IPS DF 4.7 (cell line): ENCODE results near the gene ARFRP1.

Source experiments
- DNase-seq: peaks from one replicate; pipeline ENCODE4 v3.0.0-alpha.2; 2013; ENCODE audit warnings: low spot score; ENCODE audit errors: extremely low read depth

The ARFRP1 gene, protein sequence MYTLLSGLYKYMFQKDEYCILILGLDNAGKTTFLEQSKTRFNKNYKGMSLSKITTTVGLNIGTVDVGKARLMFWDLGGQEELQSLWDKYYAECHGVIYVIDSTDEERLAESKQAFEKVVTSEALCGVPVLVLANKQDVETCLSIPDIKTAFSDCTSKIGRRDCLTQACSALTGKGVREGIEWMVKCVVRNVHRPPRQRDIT

DNA sequence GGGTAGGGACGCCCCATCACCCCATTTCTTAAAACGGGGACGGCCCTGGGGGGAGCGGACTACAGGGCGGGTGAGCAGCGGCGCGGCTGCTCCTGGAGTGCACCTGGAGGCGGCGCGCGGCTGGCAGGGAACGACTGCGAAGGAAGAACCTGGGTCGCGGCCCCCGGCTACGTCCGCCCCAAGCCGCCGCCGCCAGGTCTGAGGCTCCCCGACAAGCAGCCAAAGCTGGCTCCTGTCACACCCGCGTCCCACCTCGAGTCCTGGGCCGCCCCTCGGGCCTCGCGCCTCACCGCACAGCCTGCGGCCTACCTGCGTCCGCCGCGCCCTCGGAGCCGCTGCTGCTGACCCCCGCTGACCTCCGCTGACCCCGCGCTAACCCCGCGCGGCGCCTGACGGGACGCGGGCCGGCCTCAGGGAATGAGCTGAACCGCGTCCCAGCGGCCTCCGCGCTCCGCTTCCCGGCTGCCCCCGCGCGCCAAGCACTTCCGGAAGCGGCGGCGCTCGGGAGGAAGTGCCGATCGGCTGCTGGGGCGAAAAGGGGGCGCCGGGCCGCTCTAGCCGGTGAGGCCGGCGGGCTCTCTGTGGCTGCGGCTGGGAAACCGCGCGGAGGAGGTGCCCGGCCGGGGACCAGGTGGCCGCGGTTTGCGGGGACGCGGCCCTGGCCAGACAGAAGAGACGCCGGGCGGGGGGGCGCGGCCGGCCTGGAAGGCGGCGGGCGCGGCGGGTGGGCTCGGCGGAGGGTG is at the start of gene ARFRP1, which contains the start of gene ZGPAT:
Gene ARFRP1 (minus strand): TSS at position 419 of the 743 bp plus-strand sequence. CDS start 885 bp downstream, outside the sequence.
Gene ZGPAT (plus strand): TSS at position 482 of the 743 bp plus-strand sequence. CDS start 542 bp downstream, outside the sequence.
- DNase-seq, result peak; percentile 22

DNA sequence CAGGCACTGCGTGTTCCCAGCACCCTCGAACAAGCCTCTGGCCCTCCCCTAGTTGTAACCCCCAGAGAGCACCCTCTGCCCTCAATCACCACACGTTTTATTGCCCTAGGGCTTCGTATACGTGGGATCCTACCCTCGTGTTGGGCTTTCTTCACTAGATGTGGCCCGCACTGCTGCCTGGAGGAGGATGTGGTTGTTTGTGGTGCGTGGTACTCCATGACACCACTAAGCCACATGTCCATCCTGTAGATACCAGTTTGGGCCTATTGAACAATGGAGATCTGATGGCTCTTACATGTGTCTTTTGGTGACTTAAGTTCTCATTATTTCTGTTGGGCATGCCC is 48.8 kb upstream of the ARFRP1 start:
- DNase-seq, result no peak

DNA sequence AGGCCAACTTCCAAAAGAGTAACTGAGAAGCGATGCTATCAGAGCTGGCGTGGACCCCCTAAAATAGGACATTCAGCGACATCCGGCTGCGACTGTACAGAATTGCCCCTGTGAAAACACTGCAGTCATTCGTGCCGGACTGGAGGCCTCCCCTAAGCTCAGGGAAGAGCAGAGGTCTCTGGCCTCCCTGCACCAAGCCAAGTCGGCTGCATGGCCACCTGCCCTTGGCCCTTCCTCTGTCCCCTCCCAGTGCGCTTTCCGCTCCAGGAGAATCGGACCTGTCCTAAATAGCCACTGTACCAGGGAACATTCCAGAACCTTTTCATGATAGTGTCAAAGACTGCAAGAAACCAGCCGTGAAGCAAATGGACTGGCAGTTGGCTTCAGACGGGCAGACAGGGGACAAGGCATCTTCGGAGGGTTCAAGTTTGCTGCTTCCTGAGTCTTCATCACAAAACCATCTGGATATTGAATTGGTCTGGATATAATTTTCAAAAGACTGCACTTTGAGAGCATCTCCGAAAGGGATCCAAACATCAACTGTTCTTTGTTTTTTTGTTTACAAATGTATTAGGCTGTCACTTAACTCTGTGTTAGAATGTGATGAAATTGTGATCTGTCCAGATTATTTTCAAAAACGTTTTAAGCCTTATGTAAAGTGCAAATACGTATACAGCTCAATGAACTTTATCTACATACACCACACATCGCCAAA is 48.3 kb upstream of the ARFRP1 start:
- no peak for DNase-seq

DNA sequence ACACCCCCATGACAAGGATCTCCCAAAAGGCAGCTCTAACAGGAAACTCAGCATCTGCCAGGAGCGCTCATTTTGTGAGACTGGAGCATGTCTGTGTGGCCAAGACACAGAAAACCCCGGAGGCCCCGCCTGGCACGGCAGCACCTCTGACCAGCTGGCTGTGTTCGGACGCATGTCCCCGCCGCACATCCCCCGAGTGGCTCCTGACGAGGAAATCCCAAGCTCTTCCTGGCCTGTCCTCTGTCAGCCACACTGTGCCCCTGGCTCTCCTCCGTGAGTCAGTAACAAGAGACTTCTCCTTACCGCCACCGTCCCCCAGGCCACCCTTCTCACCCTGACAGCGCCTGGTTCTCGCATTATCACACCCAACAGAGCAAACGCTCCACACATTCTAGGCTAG is 46.2 kb upstream of the ARFRP1 start:
- DNase-seq, result no peak

DNA sequence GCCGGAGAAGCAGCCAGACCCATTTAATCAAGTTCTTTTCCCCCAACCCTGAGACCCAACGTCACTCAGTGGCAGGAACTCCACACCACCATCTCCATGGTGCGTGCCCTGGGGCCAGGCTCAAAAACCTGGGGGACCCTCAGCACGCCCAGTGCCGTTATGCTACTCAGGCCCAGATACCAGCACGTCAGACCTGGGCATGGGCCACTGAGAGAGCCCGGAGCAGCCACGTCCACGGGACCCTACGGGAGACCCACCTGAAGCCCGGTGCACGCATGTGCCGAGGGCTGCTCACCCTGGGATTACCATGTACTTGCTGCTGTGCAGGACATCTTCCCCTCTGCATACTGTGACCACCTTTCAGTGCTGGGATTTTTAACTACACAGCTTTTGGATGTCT is 45.6 kb upstream of the ARFRP1 start:
- no peak for DNase-seq

DNA sequence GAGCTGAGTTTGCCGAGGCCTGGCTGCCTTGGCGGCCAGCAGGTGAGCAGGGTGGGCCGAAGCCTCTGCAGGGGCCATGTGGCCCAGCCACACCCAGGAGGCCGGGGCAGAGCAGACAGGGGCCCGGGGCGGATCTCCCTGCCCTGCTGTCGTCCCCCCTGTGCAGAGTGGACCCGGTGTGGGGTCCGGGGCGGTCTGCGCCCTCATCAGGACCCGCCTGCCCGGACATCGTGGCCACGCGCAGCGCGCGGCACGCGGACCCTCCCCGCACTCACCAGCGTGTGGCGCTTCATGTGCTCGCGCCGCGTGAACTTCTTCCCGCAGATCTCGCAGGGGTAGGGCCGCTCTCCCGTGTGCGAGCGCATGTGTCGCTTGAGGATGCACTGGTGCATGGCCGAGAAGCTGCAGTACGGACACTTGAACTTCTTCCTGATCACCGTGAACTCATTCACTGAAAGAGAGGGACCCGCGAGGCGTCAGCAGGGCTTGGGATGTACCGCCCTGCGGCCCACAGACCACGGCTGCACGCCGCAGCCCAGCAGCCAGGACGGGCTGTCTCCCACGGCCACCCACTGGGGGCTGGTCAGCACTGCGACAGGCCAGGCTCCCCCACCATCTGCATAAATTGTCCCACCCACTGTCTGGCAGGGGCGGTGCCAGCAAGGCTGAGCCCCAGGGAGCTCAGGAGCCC is 44.8 kb upstream of the ARFRP1 start:
- no peak for DNase-seq

DNA sequence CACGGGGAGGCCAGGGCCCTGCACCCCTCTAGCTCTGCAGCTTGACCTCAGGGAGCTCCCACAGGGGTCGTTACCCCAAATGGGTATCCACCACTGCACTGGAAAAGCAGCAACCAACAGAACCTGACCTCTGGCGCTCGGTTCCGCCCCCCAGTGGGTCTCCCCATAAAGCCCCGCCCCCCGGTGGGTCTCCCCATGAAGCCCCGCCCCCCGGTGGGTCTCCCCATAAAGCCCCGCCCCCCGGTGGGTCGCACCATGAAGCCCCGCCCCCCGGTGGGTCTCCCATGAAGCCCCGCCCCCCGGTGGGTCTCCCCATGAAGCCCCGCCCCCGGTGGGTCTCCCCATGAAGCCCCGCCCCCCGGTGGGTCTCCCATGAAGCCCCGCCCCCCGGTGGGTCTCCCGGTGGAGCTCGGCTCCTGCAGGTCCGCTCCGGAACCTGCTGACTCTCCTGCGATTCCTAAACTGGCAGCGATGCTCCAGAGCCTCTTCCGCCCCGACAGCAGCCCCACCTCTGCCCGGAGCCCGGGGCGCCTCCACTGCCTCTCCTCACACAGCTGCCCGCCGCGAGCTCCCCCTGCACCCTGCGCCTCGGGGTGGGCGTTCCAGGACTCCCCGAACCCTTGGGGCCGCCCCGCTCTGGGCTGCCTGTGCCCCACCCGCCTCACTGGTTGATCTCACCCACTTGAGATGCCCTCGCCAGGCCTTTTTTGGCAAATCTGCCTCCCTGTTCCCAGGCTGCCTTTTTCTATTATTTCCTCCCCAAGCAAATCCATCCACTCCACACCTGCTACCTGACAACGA is 43.9 kb upstream of the ARFRP1 start:
- no peak for DNase-seq

DNA sequence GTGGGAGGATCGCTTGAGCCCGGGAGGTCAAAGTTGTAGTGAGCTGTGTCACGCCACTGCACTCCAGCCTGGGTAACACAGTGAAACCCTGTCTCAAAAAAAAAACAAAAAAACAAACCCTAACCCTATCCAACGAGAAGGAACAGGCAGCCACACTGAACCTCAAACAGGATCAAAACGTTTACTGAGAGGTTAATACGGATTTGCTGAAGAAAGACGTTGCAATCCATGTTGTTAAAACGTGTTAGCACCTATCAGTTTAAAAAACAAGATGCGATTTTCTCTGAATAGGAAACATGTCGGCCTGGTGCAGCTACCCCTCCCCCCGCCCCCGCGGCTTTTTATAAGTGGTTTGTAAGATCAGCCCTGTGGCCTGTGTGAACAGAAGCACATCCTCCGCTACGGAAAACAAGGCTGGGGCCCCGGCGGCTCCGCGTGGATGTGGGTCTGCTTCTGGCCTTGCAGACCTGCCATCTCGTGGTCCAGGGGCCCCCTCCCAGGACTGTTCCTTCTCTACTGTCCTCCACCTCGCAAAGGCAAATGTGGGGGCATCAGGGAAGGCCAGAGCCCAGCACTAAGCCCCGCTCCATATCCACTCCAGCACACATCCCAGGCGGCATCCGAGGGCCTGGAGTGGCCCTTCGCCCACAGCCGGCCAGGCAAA is 43.2 kb upstream of the ARFRP1 start:
- no peak for DNase-seq

DNA sequence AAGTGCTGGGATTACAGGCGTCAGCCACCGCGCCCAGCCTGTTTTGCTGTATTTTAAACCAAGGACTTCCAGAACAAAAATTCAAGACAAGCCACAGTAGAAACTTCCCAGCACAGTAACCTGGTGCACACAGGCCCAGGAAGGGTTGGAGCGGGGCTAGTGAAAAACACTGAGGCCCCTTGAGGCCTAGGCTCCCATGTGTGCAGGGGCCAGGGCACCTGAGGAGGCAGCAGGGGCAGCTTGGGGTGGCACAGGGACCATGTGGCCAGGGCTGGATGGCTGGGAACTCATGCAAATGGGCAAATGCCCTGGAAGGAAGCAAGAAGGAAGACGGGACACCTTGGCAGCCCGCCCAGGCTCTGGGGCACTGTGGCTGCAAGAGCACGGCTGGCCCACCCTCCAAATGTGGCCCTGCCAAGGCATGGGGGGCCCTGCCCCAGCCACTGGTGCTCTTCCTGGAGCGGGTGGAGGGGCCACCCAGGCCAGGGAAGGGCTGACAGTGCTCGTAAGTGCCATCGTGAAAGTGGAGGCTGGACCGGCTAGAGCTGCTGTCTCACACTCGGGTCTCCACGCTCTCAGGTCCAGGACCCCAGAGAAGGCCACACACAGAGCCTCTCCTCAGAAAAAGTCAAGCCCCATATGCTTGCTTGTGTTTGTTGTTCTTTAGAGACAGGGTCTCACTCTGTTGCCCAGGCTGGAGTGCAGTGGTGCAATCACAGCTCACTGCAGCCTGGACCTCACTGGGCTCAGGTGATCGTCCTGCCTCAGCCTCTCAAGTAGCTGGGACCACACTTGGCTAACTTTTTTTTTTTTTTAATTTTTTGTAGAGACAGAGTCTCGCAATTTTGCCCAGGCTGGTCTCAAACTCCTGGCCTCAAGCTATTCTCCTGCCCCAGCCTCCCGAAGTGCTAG is 42.1 kb upstream of the ARFRP1 start:
- DNase-seq, result no peak

DNA sequence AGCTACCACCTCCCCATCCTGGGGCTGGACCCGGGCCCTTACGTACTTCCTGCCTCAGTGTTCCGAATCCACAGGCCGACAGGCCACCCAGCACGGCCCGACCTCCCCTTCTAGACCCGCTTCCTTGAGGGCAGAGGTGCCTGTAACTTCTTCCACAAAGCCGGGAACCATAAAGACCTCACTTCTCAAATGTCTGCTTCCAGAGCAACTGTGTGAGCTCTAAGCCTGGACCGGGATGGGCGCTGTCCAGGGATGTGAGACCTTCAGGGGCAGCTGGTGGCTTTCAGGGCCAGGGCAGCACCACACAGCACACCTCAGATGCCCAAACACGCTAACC is 41.1 kb upstream of the ARFRP1 start:
- DNase-seq, result no peak

DNA sequence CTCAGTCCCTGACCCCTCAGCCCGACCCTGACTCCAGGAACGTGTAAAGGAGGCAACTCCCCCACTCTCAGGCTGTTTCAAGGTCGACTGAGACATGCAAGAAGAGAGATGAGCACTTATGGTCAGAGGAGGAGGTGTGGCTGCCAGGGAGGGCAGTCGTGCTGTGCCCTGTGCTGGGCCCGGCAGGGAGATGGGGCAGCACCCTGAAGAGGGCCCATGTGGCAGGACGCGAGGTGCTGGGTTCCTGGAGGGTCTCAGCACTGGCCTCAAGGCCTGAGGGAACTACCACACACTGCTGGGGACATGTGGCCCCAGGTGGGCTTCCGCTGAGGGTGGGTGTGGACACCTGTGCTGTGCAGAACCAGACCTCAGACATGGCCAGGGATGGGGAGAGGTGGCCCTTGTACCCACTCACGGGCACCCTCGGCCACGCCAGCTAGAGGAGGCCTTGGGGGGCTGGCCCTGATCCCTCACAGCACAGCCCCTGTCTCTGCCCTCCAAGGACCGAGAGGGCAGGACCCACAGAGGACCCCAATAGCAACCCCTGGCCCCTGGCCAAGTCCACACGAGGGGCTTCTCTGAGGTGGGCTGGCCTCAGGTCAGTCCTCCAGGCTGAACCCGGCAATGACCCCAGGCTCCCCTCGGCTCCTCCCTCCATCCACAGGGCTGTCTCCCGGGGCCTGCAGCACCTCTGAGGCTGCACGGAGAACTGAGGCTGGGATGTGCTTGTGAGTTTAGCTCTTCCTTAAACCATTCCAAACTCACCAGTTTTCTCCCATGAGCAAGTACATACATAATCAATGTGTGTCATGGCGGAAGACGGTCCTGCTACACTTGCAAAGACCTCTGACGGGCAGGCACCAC is 40.5 kb upstream of the ARFRP1 start:
- no peak for DNase-seq

DNA sequence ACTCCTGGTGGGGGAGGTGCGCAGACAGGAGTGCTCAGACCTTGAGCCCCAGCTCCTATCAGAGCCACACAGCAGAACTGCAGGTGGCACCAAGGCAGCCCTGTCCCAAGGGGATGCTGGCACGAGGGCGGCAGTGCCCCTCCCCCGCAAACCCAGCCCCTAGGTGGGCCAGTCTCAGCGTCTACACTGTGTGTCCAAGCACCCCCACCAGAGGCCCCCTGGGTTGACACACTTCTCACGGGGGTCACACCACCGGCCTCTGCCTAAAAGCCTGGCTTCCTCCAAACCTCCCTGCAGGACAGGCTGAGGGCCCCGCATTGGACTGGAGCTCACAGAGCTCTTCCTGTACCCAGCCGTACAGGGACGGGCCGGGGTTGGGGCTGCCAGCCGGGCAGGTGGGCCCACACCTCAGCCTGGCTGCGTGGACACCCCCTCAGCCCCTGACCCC is 39.9 kb upstream of the ARFRP1 start:
- no peak for DNase-seq

DNA sequence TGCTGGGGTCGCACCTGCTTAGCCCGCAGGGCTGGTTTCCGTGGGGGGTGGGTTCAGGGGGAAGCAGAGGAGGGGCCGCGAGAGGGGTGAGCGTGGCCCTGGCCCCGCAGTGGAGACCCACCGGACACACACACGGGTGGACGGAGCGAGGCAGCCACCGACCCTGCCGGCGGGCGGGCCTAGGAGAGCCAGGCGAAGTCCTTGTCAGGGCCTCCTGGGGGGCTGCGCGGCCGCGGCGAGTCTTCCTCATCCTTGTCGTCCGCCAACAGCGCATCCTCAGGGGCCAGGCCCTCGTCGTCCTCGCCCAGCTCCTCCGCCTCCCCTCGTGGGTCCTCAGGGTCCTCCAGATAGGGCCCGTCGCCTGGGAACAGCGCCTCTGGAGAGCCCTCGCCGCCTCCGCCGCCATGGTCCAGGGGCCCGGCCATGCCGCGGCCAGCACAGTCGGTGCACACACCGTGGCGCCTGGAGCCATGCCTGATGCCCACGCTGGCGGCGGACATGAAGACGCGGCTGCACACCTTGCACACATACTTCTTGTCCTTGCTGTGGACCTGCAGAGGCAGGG is 39.1 kb upstream of the ARFRP1 start:
- DNase-seq, result no peak

DNA sequence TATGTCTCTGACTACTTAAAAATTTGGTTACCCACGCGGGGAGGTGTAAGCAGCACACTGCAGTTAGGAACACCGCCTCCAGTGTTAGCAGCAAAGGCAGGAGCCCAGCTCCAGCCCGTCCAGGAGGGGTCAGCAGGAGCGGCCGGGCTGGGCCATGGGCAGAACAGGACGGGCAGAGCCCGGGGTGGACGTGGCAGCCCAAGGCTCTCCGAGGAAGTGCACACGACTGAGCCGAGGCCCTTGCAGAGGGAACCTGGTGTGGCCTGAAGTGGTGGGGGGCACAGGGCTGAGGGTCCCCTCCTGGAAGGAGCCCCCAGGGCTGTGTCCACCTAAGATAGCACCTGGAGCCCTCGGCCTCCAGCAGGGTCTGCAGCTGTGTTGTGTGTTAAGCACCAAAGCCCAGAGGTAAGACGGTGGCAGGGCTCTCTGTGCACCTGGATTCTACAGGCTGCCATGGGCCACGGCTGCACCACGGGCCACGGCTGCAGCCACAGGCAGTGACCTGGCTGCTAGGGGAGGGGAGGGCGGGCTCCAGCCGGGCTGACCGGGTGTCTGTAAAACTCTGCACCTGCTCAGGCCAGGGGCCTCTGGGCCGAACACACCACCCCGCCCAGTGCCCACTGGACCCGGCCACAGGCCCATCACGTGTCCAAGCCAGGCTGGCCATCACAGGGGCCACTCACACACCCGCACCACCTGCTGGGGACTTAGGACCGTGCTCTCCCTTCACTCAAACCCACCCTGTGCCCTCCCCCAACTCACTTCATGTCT is 38.4 kb upstream of the ARFRP1 start:
- DNase-seq, result no peak

DNA sequence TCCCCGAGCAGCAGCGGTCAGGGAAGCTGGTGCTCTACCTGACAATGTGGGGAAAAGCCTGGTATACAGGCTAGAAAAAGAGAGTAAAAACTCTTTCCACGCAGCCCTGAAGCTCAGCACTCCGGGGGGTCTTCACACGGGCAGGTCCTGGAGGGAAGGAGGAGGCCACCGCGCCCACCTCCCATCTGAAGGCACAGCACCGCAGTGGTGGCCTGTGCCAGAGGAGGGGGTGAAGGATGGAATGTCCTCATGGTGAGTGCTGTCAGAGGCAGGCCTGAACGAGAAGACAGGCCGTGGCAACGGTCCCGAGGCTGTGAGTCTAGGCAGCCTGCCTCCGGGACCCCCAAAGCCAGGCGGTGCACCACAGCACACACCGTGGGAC is 37.6 kb upstream of the ARFRP1 start:
- no peak for DNase-seq

DNA sequence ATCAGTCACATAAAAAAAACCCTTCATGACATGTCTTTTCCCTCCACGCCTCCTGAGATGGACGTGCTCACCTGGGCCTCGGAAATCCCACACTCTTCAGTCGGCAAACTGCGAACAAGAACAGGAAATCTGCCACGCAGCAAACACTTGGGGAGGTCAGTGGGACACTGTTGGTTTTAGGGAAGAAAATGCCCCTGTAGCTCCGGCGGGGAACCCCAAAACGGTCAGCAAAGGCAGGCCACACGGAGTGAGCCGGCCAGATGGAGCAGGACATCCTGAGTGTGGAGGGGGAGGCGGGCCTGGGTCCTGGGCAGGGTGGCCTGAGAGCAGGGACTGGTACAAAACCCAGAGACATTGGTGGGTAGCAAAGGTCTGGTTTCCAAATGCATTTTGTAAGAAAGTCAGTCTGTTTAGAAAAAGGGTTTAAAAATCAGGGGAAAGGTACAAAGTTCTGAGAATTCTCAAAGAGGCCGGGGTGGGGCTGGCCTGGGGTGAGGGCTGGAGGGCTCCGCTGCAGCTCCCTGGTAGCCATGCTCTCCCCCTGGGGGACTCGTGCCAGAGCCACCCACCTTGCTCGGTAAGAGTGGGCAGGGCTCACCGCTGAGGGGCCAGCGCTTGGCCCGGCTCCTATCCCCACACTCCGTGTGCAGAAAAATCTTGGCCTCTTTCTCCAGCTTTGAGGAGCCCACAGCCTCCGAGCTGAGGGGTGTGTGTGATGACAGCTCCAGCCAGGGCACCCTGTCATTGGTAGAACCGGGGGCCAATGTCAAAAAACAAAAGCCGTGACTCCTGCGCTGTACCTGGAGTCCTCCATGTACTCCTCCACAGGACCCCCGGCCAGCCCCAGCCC is 37.0 kb upstream of the ARFRP1 start:
- no peak for DNase-seq

DNA sequence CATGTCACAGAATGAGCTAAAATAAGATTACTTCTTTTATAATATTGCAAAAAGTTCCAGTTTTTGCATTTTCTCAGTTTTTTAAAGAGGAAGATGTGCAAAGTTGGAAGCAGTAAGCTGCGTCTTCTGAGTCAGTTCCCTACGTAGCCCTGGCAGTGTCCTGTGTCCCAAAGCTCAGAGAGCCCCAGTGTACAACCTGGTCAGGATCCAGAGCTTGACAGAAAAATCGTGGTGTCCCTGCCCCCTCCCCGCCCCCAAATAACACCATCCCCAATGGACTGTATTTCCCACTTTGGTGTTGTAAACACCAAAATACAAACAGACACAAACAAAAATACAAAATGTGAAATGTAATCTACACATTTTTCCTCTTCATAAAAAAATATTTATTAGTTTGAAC is 36.4 kb upstream of the ARFRP1 start:
- no peak for DNase-seq
